Chondrocyte (in vitro differentiated cells): Measurements from ENCODE around the gene TNS4. TPM values are rescaled to one million over a fixed set of nuclear protein-coding genes. Genes with fewer than 3 reads are reported as not detected.
A peak's percentile ranks its signal among the peaks of the same experiment; 100 is the strongest.

Experiments used
- DNase-seq: peaks from one replicate; pipeline ENCODE4 v3.0.0; 2021; ENCODE audit warnings: mixed read lengths, low spot score
- H3K27ac Mint-ChIP-seq: one replicate; pipeline ENCODE4 v1.8.0; 2021; ENCODE audit warnings: mild to moderate bottlenecking, moderate library complexity, mixed read lengths; ENCODE audit not compliant: unreplicated experiment
- H3K27me3 Mint-ChIP-seq: 2 replicates; pipeline ENCODE4 v1.8.0; 2021; ENCODE audit warnings: low read depth, mixed read lengths
- H3K36me3 Mint-ChIP-seq: 2 replicates; pipeline ENCODE4 v1.8.0; 2021; ENCODE audit warnings: low read depth, mixed read lengths
- H3K4me1 Mint-ChIP-seq: 2 replicates; pipeline ENCODE4 v1.8.0; 2021; ENCODE audit warnings: low read depth, mild to moderate bottlenecking, mixed read lengths
- H3K4me3 Mint-ChIP-seq: one replicate; pipeline ENCODE4 v1.8.0; 2021; ENCODE audit warnings: mild to moderate bottlenecking, moderate library complexity, mixed read lengths; ENCODE audit not compliant: unreplicated experiment
- H3K9me3 Mint-ChIP-seq: 2 replicates; pipeline ENCODE4 v1.8.0; 2021; ENCODE audit warnings: low read depth, mixed read lengths
- total RNA-seq: library from RNA; stranded (reverse); gene quantifications from 3 replicates; pipeline ENCODE4 v1.2.1, GENCODE V29; 2021
- TF ChIP-seq, protein P1 (sequence below): fragments of 200-600 bp; sonication (generic); IDR thresholded peaks from 2 replicates; pipeline ENCODE4 v1.5.0; 2021; ENCODE audit warnings: antibody characterized with exemption, mild to moderate bottlenecking, moderate library complexity

The TNS4 gene
- total RNA-seq, 1 donor from 2014 or later = not detected

DNA sequence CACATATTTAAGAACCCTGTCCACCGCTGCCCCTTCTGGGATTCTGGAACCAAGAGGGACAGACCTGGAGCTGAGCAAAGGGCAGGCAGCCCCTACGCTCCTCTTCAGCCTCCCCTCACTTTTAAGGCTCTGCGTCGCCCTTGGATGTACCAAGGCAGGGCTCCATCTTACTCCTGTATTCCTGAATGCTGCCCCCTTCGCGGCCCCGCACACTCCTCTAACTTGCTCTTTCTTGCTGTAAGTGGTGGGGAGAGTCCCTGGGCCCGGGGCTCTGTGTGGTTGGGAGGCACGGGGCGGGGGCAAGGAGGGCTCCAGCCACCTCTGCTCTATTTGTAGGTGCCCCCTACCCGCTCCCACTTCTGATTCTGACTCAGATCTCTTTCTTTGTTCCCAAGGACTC lies 1.2 kb downstream of the TNS4 start:
- DNase-seq = peak; percentile 75
- H3K9me3 Mint-ChIP-seq = no peaks in the 10 kb centered on the region
- TF ChIP-seq, protein P1, sequence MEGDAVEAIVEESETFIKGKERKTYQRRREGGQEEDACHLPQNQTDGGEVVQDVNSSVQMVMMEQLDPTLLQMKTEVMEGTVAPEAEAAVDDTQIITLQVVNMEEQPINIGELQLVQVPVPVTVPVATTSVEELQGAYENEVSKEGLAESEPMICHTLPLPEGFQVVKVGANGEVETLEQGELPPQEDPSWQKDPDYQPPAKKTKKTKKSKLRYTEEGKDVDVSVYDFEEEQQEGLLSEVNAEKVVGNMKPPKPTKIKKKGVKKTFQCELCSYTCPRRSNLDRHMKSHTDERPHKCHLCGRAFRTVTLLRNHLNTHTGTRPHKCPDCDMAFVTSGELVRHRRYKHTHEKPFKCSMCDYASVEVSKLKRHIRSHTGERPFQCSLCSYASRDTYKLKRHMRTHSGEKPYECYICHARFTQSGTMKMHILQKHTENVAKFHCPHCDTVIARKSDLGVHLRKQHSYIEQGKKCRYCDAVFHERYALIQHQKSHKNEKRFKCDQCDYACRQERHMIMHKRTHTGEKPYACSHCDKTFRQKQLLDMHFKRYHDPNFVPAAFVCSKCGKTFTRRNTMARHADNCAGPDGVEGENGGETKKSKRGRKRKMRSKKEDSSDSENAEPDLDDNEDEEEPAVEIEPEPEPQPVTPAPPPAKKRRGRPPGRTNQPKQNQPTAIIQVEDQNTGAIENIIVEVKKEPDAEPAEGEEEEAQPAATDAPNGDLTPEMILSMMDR = no peak
- no peak overlapping the region for H3K4me3 Mint-ChIP-seq
- no peak overlapping the region for H3K27ac Mint-ChIP-seq
- H3K27me3 Mint-ChIP-seq = no peaks in the 10 kb centered on the region
- no peaks in the 10 kb centered on the region for H3K36me3 Mint-ChIP-seq
- H3K4me1 Mint-ChIP-seq = peaks cover 34% of the 10 kb centered on the region

DNA sequence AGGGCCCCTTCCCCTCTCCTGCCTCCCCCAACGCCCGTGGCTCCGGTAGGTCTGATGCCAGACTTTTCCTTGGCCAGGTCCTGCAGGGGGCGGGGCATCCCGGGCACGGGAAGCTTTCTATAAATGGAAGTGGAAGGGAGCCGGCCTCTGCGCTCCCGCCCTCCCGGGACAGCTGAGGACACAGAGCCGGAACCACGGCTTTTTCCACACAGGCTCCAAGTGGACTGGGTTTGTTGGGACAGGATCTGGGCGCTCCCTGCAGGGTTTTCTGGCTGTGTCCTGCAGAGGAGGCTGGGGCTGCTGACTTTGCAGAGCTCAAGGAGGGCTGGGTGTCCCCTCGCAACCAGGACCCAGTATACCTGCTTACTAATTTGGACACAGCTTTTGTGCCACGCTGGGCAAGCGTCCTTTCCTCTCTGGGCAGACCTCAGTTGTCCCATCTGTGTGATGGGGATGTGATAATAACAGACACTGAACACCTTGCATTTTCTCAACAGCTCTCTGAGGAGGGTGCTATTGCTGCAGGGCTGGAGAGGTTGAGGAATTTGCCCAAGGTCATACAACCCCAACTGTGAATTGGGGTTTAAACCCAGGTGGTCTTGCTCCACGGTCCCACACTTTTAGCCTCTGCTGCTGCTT lies 1.8 kb downstream of the TNS4 start:
- H3K27ac Mint-ChIP-seq = peak overlapping the region; percentile 92
- H3K4me3 Mint-ChIP-seq = peak overlapping the region; percentile 55
- H3K36me3 Mint-ChIP-seq = no peaks in the 10 kb centered on the region
- H3K27me3 Mint-ChIP-seq = no peaks in the 10 kb centered on the region
- H3K4me1 Mint-ChIP-seq = peaks cover 34% of the 10 kb centered on the region
- DNase-seq = peak; percentile 96
- TF ChIP-seq, protein P1 = peak; percentile 35
- no peaks in the 10 kb centered on the region for H3K9me3 Mint-ChIP-seq

DNA sequence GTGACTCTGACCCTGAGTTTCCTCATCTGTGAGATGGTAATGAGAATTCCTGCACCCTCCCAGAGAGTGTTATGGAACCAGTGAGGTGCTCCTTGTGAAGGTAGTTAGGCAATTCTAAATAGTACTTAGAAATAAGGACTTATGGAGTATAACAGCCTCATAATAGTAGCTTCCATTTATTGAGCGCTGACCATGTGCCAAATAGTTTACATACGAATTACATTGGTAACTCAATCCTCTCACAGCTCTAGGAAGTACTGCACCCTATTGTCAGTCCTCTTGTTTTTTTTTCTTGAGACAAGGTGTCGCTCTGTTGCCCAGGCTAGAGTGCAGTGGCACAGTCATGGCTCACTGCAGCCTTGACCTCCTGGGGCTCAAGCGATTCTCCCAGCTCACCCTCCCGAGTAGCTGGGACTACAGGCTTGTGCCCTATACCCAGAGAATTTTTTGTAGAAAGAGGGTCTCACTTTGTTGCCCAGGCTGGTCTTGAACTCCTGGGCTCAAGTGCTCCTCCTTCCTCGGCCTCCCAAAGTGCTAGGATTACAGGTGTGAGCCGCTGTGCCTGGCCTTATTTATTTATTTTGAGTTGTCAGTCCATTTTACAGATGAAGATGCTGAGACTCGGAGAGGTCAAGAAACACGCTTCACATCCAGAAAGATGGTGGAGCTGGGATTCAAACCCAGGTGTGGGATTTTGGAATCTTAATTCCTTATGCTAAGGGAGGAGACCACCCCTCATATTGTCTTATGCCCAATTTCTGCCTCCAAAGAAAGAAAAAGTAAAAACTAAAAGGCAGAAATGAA lies 2.9 kb downstream of the TNS4 start:
- no peaks in the 10 kb centered on the region for H3K27me3 Mint-ChIP-seq
- H3K4me1 Mint-ChIP-seq = peaks cover 34% of the 10 kb centered on the region
- no peak overlapping the region for H3K27ac Mint-ChIP-seq
- TF ChIP-seq, protein P1 = no peak
- no peaks in the 10 kb centered on the region for H3K9me3 Mint-ChIP-seq
- DNase-seq = no peak
- no peak overlapping the region for H3K4me3 Mint-ChIP-seq
- no peaks in the 10 kb centered on the region for H3K36me3 Mint-ChIP-seq

DNA sequence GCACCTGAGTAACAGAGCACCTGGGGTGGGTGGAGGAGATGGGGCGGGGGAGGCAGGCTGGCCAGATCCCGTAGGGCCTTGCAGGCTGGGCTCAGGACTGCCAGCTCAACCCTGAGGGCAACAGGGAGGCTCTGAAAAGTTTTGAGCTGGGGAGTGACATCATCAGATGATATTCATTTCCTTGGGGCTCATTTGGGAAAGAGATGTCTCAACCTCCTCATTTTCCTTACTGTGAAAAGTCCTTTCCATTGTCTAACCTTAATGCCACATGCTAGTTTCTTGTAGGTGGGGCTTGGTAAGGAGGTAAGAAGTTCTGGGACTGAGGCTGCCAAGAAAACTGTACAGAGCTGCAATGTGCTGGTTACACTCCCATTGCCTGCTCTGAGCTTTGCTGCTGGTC lies 3.7 kb downstream of the TNS4 start:
- H3K9me3 Mint-ChIP-seq = no peaks in the 10 kb centered on the region
- H3K36me3 Mint-ChIP-seq = no peaks in the 10 kb centered on the region
- no peaks in the 10 kb centered on the region for H3K27me3 Mint-ChIP-seq
- no peak for DNase-seq
- H3K4me3 Mint-ChIP-seq = no peak overlapping the region
- no peak overlapping the region for H3K27ac Mint-ChIP-seq
- TF ChIP-seq, protein P1 = no peak
- peaks cover 34% of the 10 kb centered on the region for H3K4me1 Mint-ChIP-seq

DNA sequence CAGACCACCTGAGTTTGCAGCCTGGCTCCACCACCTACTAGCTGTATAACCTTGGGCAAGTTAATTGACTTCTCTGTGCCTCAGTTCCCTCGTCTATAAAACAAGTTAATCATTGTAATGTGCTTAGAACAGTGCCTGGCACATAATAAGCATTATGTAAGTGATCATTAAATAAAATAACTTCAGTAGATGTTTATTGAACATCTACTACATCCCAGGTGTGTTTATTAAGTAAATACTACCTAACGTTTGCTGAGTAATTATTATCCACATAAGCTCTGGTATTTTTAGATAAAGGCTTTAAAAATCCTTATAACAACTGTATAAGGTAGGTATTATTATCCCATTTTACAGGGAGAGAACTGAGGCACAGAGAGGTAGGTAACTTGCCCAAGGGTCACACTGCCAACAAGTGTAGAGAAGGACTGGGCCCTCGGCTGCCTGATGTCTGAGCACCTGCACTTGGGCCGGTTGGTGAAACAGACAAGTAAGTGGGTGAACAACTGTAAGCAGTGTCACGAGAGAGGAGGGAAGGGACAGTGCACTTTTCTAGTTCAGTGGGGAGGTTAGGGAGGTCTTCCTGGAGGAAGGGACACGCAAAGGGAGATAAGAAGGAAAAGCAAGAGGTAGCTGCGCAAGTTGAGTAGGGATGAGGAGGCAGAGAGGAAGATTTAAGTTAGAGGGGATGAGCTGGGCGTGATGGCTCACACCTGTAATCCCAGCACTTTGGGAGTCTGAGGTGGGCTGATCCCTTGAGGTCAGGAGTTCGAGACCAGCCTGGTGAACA lies 4.6 kb downstream of the TNS4 start:
- Mint-ChIP-seq H3K4me3 (no peak overlapping the region), H3K9me3 (no peaks in the 10 kb centered on the region), H3K27ac (peak overlapping the region; percentile 4), H3K36me3 (no peaks in the 10 kb centered on the region), H3K4me1 (peaks cover 34% of the 10 kb centered on the region), H3K27me3 (no peaks in the 10 kb centered on the region)
- TF ChIP-seq, protein P1 = no peak
- no peak for DNase-seq
